Measurements from ENCODE around the gene PRKAA2.
"Not testable (repeated sequence)": the region's sequence is repeated elsewhere in the genome, so short reads cannot be mapped to it uniquely, and the experiment has no call there.

The PRKAA2 gene

DNA sequence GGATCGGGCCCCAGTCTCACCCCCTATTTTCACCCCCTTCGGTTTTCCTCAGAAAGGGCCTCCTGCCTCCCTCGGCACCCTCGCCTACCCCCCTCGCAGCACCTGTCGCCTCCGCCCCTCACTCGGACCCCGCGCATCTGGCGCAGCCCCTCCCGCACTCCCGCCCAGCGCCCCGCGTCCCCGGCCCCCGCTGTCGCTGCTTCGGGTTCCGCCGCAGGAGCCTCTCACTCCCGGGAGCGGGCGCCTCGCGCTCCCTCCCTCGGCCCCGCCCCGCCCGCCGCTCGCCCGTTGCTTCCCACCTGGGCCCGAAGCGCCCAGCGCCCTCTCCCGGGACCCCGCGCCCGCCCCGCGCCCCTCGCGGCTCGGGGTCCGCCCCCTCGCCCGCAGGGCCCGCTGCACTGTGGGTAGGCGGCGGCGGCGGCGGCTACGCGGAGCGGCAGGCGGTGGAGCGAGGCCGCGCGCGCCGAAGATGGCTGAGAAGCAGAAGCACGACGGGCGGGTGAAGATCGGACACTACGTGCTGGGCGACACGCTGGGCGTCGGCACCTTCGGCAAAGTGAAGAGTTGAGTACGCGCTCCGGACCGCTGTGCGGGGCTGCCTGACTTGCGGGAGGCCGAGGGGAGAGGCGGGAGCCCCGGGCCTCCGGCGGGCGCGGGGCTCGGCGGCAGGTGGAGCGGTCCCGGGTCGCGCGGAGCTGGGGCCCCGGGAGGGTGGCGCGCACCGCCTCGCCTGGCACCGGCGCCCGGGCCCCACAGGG, at the start of gene PRKAA2:
Gene PRKAA2, plus strand, starts transcription at position 396 of the 758 bp plus-strand sequence. Its CDS starts 74 bp downstream, at position 470.
- no peak for DNase-seq

DNA sequence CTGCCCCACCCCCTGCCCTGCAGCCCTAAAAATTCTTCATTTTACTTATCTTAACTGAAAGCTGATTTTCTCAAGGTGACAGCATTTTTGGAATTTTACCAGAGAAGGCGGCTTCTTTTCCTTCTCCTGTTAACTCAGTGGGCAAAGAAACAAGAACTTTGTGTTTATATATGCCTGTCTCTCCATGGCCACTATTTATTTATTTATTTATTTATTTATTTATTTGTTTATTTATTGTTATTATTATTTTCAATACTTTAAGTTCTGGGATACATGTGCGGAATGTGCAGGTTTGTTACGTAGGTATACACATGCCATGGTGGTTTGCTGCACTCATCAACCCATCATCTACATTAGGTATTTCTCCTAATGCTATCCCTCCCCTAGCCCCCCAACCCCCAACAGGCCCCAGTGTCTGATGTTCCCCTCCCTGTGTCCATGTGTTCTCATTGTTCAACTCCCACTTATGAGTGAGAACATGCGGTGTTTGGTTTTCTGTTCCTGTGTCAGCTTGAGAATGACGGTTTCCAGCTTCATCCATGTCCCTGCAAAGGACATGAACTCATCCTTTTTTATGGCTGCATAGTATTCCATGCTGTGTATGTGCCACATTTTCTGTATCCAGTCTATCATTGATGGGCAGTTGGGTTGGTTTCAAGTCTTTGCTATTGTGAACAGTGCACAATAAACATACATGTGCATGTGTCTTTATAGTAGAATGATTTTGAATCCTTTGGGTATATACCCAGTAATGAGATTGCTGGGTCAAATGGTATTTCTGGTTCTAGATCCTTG, 49.5 kb upstream of the PRKAA2 start:
- DNase-seq = not testable (repeated sequence)

More for the DNA sequence above, at the start of gene PRKAA2:
- TF ChIP-seq POLR2A (IDR thresholded peaks at IDR 0.05; ENCODE audit: low read length) = no peak
- no peak for TF ChIP-seq GATA1 (IDR thresholded peaks at IDR 0.05; ENCODE audit: low read depth, low read length)

DNA sequence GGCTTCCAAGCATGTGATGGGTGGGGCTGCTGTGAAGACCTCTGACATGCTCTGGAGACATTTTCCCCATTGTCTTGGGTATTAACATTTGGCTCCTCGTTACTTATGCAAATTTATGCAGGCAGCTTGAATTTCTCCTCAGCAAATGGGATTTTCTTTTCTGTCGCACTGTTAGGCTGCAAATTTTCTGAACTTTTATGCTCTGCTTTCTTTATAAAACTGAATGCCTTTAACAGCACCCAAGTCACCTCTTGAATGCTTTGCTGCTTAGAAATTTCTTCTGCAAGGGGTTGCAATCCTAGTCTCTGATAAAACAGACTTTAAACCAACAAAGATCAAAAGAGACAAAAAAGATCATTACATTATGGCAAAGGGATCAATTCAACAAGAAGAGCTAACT, 35.0 kb upstream of the PRKAA2 start:
- not testable (repeated sequence) for DNase-seq

DNA sequence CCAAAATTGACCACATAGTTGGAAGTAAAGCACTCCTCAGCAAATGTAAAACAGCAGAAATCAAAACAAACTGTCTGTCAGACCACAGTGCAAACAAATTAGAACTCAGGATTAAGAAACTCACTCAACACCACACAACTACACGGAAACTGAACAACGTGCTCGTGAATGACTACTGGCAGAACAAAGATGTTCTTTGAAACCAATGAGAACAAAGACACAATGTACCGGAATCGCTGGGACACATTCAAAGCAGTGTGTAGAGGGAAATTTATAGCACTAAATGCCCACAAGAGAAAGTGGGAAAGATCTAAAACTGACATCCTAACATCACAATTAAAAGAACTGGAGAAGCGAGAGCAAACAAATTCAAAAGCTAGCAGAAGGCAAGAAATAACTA, 34.3 kb upstream of the PRKAA2 start:
- not testable (repeated sequence) for DNase-seq

DNA sequence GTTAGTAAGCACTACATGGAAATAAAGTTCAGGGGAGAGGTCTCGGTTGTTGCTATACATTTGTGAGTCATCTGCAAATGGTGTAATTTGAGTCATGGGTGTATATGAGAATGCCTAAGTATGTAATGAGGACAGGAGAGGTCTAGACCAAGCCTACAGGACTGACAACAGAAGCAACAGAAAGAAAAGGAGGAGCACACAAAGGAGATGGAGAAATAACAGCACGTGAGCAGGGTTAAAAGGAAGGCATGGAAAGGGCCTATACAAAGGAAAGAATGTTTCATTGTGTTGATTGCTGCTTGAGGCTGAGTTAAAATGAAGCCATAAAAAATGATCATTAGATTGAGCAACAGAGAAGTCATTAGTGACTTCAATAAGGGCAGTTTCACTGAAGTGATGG, 28.0 kb upstream of the PRKAA2 start:
- TF ChIP-seq POLR2A (IDR thresholded peaks at IDR 0.05; ENCODE audit: low read length) = no peak
- TF ChIP-seq GATA1 (IDR thresholded peaks at IDR 0.05; ENCODE audit: low read depth, low read length) = no peak
- DNase-seq = no peak

DNA sequence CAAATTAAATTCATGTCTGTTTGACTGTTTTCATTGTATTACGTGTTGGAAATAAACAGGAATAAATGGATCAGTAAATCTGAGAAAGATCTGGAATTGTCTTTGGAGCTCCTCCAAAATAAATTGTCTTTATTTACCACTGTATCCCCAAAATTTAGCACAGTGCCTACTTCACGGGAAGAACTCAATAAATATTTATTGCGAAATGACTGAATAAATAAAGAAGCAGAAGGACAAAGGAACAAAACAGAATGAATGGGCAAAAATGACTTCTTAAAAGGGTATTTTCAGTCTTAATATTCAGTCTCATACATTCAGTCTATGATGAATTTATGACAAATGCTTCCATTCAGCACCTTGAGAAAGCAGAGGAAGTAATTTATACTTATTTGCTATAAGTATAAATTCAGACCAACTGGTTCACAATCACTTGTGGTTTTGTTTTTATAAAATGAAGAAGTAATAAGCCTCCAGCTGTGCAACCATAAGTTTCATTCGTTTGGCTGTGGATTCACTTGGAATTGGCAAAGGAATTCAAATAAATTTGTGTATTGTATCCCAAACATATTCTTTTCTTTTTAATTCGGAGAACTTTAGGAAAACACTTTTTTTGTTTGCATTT, 19.2 kb upstream of the PRKAA2 start:
- DNase-seq = no peak
- TF ChIP-seq GATA1 (IDR thresholded peaks at IDR 0.05; ENCODE audit: low read depth, low read length) (no peak), POLR2A (IDR thresholded peaks at IDR 0.05; ENCODE audit: low read length) (no peak)

DNA sequence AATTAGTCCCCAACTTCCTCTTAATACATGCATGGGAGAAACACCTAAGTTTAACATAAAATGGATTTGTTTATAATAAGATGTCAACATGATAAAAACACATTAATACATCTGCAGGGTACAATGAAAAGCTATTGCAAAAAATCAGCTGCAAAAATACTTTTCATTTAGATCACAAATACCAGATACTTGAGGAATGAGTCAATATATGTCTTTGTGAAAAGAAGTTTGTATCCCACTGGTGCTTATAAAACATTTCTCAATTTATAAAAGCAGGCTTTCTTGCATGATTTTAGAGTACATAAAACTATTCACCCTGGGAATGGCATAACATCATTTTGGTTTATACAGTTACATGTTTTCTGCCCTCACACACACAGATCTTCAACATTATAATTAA, 18.6 kb upstream of the PRKAA2 start:
- TF ChIP-seq GATA1 (IDR thresholded peaks at IDR 0.05; ENCODE audit: low read depth, low read length) (no peak), POLR2A (IDR thresholded peaks at IDR 0.05; ENCODE audit: low read length) (no peak)
- DNase-seq = no peak

DNA sequence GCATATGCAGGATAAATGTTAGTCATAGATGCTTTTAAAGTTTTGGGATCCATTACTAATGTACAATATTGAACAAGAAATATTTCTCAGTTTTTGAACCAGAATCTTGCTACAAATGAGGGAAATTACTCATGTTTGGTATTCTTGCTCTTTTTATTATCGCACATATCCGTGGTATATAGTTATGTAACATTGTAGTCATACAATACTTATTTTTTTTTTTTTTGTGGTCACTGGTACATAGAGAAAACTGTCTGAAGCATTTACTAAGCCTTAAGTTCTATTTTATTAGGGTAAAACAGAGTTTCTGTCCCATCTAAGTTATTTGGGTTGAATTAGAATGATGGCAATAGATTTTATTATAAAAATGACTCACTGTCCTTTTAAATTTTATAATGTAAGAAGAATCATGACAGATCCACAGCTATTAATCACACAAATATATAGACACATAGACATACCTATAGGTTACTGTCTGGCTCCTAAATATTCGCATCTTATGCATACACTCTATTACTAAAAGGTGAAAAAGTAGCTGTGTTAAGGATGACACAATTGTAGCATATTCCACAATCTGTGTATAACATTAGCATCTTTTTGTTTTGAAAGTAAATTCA, 18.0 kb upstream of the PRKAA2 start:
- no peak for TF ChIP-seq POLR2A (IDR thresholded peaks at IDR 0.05; ENCODE audit: low read length)
- no peak for TF ChIP-seq GATA1 (IDR thresholded peaks at IDR 0.05; ENCODE audit: low read depth, low read length)
- no peak for DNase-seq

DNA sequence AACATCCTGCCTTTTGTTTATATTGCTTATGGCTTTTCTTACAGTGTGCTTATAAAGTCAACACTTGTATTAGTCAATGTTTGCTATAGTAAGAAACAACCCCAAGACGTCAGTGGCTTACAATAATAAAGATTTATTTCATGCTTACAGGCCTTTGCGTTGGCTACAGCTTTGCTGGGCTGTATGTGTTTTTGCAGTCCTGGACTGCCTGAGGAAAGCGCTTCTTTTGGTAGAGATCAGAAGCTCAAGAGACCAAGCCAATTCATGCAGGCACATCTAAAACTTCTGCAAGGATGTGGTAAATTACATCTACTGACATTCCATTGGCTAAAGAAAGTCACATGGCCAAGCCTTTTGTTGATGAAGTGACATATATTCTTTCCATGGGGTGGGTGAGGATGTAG, 17.5 kb upstream of the PRKAA2 start:
- TF ChIP-seq POLR2A (IDR thresholded peaks at IDR 0.05; ENCODE audit: low read length) (no peak), GATA1 (IDR thresholded peaks at IDR 0.05; ENCODE audit: low read depth, low read length) (no peak)
- no peak for DNase-seq

DNA sequence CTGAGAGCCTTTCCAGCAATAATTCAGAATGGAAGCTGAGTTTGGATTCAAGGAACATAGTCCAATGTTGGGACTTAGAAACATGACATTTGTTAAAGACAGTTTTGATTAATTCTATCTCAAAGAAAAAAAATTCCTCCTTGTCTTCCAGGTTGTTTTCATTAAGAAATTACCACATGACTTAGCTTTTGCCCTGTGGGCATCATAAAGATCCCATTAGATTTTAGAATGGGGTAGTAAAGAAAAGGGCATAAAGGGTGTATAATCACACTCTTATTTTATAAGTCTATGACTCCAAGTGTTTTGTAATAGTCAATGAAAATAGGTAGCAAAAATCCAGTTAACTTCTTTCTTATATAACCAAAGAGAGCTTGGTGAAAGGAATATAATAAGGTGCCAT, 14.3 kb upstream of the PRKAA2 start:
- no peak for DNase-seq
- no peak for TF ChIP-seq GATA1 (IDR thresholded peaks at IDR 0.05; ENCODE audit: low read depth, low read length)
- no peak for TF ChIP-seq POLR2A (IDR thresholded peaks at IDR 0.05; ENCODE audit: low read length)

DNA sequence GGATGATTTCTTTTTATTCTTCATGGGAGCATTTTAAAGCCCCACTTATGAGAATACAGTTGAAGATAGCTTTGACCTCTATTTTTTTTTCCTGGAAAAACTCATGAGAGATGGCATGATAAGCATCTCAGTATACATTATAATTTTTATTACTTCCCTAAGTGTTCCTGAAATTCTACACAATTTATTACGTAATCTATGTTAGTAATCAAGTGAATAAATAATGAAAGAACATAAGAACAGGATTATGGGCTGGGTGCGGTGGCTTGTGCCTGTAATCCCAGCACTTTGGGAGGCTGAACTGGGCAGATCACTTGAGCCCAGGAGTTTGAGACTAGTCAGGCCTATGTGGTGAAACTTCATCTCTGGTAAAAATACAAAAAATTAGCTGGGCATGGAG, 13.2 kb upstream of the PRKAA2 start:
- TF ChIP-seq POLR2A (IDR thresholded peaks at IDR 0.05; ENCODE audit: low read length) = no peak
- no peak for TF ChIP-seq GATA1 (IDR thresholded peaks at IDR 0.05; ENCODE audit: low read depth, low read length)
- no peak for DNase-seq

DNA sequence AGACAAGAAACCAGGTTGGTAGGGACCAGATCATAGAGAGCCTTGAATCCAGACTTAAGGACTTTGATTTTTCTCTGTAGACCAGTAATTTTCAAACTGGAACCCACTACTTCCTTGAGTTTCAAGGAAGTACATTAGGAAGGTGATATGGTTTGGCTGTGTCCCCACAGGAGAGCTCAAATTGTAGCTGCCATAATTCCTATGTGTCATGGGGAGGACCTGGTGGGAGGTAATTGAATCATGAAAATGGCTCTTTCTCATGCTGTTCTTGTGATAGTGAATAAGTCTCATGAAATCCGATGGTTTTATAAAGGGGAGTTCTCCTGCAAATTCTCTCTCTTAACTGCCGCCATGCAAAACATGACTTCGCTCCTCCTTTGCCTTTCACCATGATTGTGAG, 10.1 kb upstream of the PRKAA2 start:
- TF ChIP-seq POLR2A (IDR thresholded peaks at IDR 0.05; ENCODE audit: low read length) (no peak), GATA1 (IDR thresholded peaks at IDR 0.05; ENCODE audit: low read depth, low read length) (no peak)
- no peak for DNase-seq

DNA sequence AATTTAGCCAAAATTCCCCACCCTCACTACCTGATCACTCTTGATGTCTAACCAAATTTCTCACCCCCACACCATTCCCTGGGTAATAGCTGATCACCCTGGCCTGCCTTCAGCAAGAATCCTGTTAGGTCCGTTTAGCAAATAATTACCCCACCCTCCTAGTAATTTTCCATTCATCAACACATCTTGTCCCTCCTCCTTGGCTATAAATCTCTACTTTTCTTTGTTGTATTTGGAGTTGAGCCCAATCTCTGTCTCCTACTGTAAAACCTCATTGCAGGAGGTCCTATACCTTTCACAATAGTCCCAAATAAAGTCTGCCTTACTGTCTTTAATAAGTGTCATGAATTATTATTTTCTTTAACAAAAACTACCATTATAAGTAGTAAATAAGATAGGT, 6.9 kb upstream of the PRKAA2 start:
- TF ChIP-seq POLR2A (IDR thresholded peaks at IDR 0.05; ENCODE audit: low read length) (no peak), GATA1 (IDR thresholded peaks at IDR 0.05; ENCODE audit: low read depth, low read length) (no peak)
- DNase-seq = no peak

DNA sequence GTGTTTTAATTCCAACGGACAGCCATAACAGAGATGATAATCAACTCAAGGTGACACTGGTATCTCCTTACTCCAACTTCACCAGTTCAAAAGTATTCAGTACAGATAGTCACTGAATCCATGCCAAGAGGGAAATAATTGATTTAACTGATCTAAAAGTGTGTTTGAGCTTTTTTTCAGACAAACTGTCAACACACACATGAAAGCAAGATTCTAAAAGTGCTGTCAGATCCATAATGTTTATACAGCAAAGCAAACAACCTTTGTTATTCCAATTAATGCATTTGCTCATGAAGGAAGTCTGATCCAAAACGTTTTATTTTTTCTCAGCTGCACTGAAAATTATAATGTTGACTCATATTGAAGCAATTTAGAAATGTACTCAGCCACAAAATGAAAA, 5.9 kb upstream of the PRKAA2 start:
- no peak for TF ChIP-seq GATA1 (IDR thresholded peaks at IDR 0.05; ENCODE audit: low read depth, low read length)
- no peak for TF ChIP-seq POLR2A (IDR thresholded peaks at IDR 0.05; ENCODE audit: low read length)
- DNase-seq = no peak

Measured in erythroblast (primary cell).